Measurements from ENCODE around the gene IGFL2.

GRCh38 chr19:46160233-46160775, 12.3 kb downstream of the IGFL2 start:
- TF ChIP-seq CTCF (IDR thresholded peaks at IDR 0.05; ENCODE audit: insufficient read depth, low read depth, low read length) = no peak
- no peak for TF ChIP-seq EZH2 (IDR thresholded peaks at IDR 0.05; ENCODE audit: insufficient read depth, low read length)

Data from astrocyte (in vitro differentiated cells and primary cell).